ENCODE measurements around the gene TRIM2. TPM values are rescaled to one million over a fixed set of nuclear protein-coding genes. Genes with fewer than 3 reads are reported as not detected.

TRIM2 gene
- total RNA-seq, 4 donors from 2014 or later, result 71.8 to 124 (median 95.3) TPM

GRCh38 chr4:153204728-153205648 is 745 bp downstream of the TRIM2 start:
- Histone ChIP-seq H3K4me3 (peak overlapping the region; percentile 13 to 49 (median 31)), H3K36me3 (no peaks in the 10 kb centered on the region), H3K27me3 (no peaks in the 10 kb centered on the region), H3K4me1 (peaks cover 0 to 36% (median 18%) of the 10 kb centered on the region in 4 donors), H3K27ac (peak overlapping the region; percentile 76 to 88 (median 84)), H3K9me3 (no peaks in the 10 kb centered on the region)
- peak in 2 of 3 donors; percentile 75 to 76 for TF ChIP-seq POLR2AphosphoS5 (IDR thresholded peaks at IDR 0.05)
- no peak for TF ChIP-seq EP300 (IDR thresholded peaks at IDR 0.05; ENCODE audit: low read depth)
- TF ChIP-seq POLR2A (IDR thresholded peaks at IDR 0.05), result peak; percentile 67
- peak in 4 of 5 experiments; percentile 7 to 59 (median 38) for TF ChIP-seq CTCF (IDR thresholded peaks at IDR 0.05)
- in situ Hi-C loops (cut with MboI; ENCODE audit: low pct_ligation_motif_present in 1 of 4, low pct_unique_long_range_greater_than_20kb in 1 of 4, low sequenced_read_pairs in 3 of 4) (no loop called here), intact Hi-C loops (cut with DNase I; ENCODE audit: low total_unique reads) (loop anchor here (5.0 kb wide), 1 partner anchor 63 kb away; no protein-coding TSS in a partner anchor)
- WGBS, 2 donors (ENCODE audit: low coverage in 1 of 2), result 27 to 39% methylated on average over 6 to 22 of the region's 22 CpGs
- DNase-seq, result peak; percentile 76

GRCh38 chr4:153205757-153206156 is 1.5 kb downstream of the TRIM2 start:
- intact Hi-C loops (cut with DNase I; ENCODE audit: low total_unique reads) (no loop called here), in situ Hi-C loops (cut with MboI; ENCODE audit: low pct_ligation_motif_present in 1 of 4, low pct_unique_long_range_greater_than_20kb in 1 of 4, low sequenced_read_pairs in 3 of 4) (no loop called here)
- Histone ChIP-seq H3K4me3 (peak overlapping the region in 3 of 4 donors; percentile 27 to 49 (median 35)), H3K27ac (peak overlapping the region; percentile 76 to 88 (median 84)), H3K36me3 (no peaks in the 10 kb centered on the region), H3K9me3 (no peaks in the 10 kb centered on the region), H3K27me3 (no peaks in the 10 kb centered on the region), H3K4me1 (peaks cover 0 to 36% (median 18%) of the 10 kb centered on the region in 4 donors)
- 20 to 50% methylated on average over 1 to 5 of the region's 5 CpGs for WGBS, 2 donors (ENCODE audit: low coverage in 1 of 2)
- TF ChIP-seq POLR2A (IDR thresholded peaks at IDR 0.05) (peak; percentile 55), CTCF (IDR thresholded peaks at IDR 0.05) (no peak), POLR2AphosphoS5 (IDR thresholded peaks at IDR 0.05) (peak in 2 of 3 donors; percentile 81 to 88)
- peak; percentile 80 for DNase-seq

GRCh38 chr4:153206534-153206933 is 2.3 kb downstream of the TRIM2 start:
- no peaks in the 10 kb centered on the region for H3K36me3 ChIP-seq
- intact Hi-C loops (cut with DNase I; ENCODE audit: low total_unique reads), result no loop called here
- no peaks in the 10 kb centered on the region for H3K9me3 ChIP-seq
- H3K4me3 ChIP-seq, result peak overlapping the region in 3 of 4 donors; percentile 27 to 49 (median 35)
- TF ChIP-seq POLR2A (IDR thresholded peaks at IDR 0.05), result no peak
- TF ChIP-seq EP300 (IDR thresholded peaks at IDR 0.05; ENCODE audit: low read depth), result no peak
- H3K27ac ChIP-seq, result peak overlapping the region; percentile 76 to 88 (median 84)
- H3K27me3 ChIP-seq, result no peaks in the 10 kb centered on the region
- no peak for DNase-seq
- in situ Hi-C loops (cut with MboI; ENCODE audit: low pct_ligation_motif_present in 1 of 4, low pct_unique_long_range_greater_than_20kb in 1 of 4, low sequenced_read_pairs in 3 of 4), result no loop called here
- 0 to 46% methylated on average over 1 to 5 of the region's 5 CpGs for WGBS, 2 donors (ENCODE audit: low coverage in 1 of 2)
- H3K4me1 ChIP-seq, result peaks cover 0 to 36% (median 18%) of the 10 kb centered on the region in 4 donors

GRCh38 chr4:153207027-153207426 is 2.8 kb downstream of the TRIM2 start:
- no peaks in the 10 kb centered on the region for H3K9me3 ChIP-seq
- in situ Hi-C loops (cut with MboI; ENCODE audit: low pct_ligation_motif_present in 1 of 4, low pct_unique_long_range_greater_than_20kb in 1 of 4, low sequenced_read_pairs in 3 of 4) (no loop called here), intact Hi-C loops (cut with DNase I; ENCODE audit: low total_unique reads) (no loop called here)
- 29 to 48% methylated on average over 4 to 8 of the region's 8 CpGs for WGBS, 2 donors (ENCODE audit: low coverage in 1 of 2)
- H3K27ac ChIP-seq, result peak overlapping the region; percentile 76 to 88 (median 84)
- H3K36me3 ChIP-seq, result no peaks in the 10 kb centered on the region
- H3K4me1 ChIP-seq, result peaks cover 0 to 36% (median 18%) of the 10 kb centered on the region in 4 donors
- TF ChIP-seq EP300 (IDR thresholded peaks at IDR 0.05; ENCODE audit: low read depth), result no peak
- TF ChIP-seq POLR2A (IDR thresholded peaks at IDR 0.05), result no peak
- no peak for TF ChIP-seq CTCF (IDR thresholded peaks at IDR 0.05)
- no peak for TF ChIP-seq POLR2AphosphoS5 (IDR thresholded peaks at IDR 0.05)
- H3K4me3 ChIP-seq, result peak overlapping the region in 2 of 4 donors; percentile 35 to 49
- no peaks in the 10 kb centered on the region for H3K27me3 ChIP-seq
- no peak for DNase-seq

Measured in transverse colon (tissue), 4 donors.